Neural cell (in vitro differentiated cells): ENCODE measurements around the gene TFPI. TPM values are rescaled to one million over a fixed set of nuclear protein-coding genes. Genes with fewer than 3 reads are reported as not detected.

Experiments
- H2AFZ ChIP-seq: fragments of 200-600, 300-800 bp; sonication (generic), shearing (Covaris generic); 2 replicates; pipeline ENCODE4 v1.6.0; 2014; ENCODE audit warnings: low read depth, mild to moderate bottlenecking, antibody characterized with exemption, low read length, moderate library complexity
- H3F3A ChIP-seq: fragments of 200-600 bp; shearing (Covaris generic); 2 replicates; pipeline ENCODE4 v1.6.1; 2016; ENCODE audit warnings: mild to moderate bottlenecking, moderate library complexity, mixed read lengths, antibody characterized with exemption, low read length; ENCODE audit not compliant: insufficient read depth, poor library complexity, severe bottlenecking
- H3K27ac ChIP-seq: fragments of 200-600, 300-800 bp; sonication (generic), shearing (Covaris generic); 2 replicates; pipeline ENCODE4 v1.5.1; 2014; ENCODE audit warnings: mild to moderate bottlenecking, low read length, moderate library complexity
- H3K27me3 ChIP-seq: fragments of 300-800, 200-600 bp; sonication (generic), shearing (Covaris generic); 2 replicates; pipeline ENCODE4 v1.6.0; 2014; ENCODE audit warnings: mild to moderate bottlenecking, low read depth, low read length, moderate library complexity; ENCODE audit not compliant: insufficient read depth
- H3K36me3 ChIP-seq: fragments of 300-800, 200-600 bp; sonication (generic), shearing (Covaris generic); 2 replicates; pipeline ENCODE4 v1.5.1; 2014; ENCODE audit warnings: mild to moderate bottlenecking, antibody characterized with exemption, low read length, moderate library complexity; ENCODE audit not compliant: insufficient read depth
- H3K4me2 ChIP-seq: fragments of 300-800, 200-600 bp; sonication (generic), shearing (Covaris generic); 2 replicates; pipeline ENCODE4 v1.6.0; 2014; ENCODE audit warnings: mild to moderate bottlenecking, low read length
- H3K4me3 ChIP-seq: fragments of 300-800, 200-600 bp; sonication (generic), shearing (Covaris generic); 2 replicates; pipeline ENCODE4 v1.5.1; 2014; ENCODE audit warnings: mild to moderate bottlenecking, low read length, moderate library complexity
- H3K79me2 ChIP-seq: fragments of 200-600 bp; shearing (Covaris generic); replicated peaks from 2 replicates; pipeline ENCODE4 v1.6.0; 2014; ENCODE audit warnings: mild to moderate bottlenecking, low read length, moderate library complexity; ENCODE audit not compliant: insufficient read depth
- H3K9ac ChIP-seq: fragments of 300-800, 200-600 bp; sonication (generic), shearing (Covaris generic); 2 replicates; pipeline ENCODE4 v1.6.1; 2016; ENCODE audit warnings: mild to moderate bottlenecking, low read length, mixed read lengths
- H3K9me2 ChIP-seq: fragments of 200-600 bp; shearing (Covaris generic); 2 replicates; pipeline ENCODE4 v1.6.1; 2016; ENCODE audit warnings: mild to moderate bottlenecking, low read length, mixed read lengths; ENCODE audit not compliant: insufficient read depth
- H3K9me3 ChIP-seq: fragments of 200-600, 300-800 bp; sonication (generic), shearing (Covaris generic); 2 replicates; pipeline ENCODE4 v1.6.1; 2016; ENCODE audit warnings: mild to moderate bottlenecking, mixed run types, low read length, moderate library complexity, mixed read lengths
- H4K20me1 ChIP-seq: fragments of 200-600 bp; shearing (Covaris generic); 2 replicates; pipeline ENCODE4 v1.6.1; 2016; ENCODE audit warnings: mild to moderate bottlenecking, mixed run types; ENCODE audit not compliant: insufficient read depth
- CTCF ChIP-seq: fragments of 450-650 bp; IDR thresholded peaks from 2 replicates; pipeline ENCODE4 v1.5.1; 2014; ENCODE audit warnings: antibody characterized with exemption, mild to moderate bottlenecking, moderate library complexity; ENCODE audit not compliant: poor library complexity, severe bottlenecking
- EP300 ChIP-seq: fragments of 450-650 bp; conservative IDR thresholded peaks from 2 replicates; pipeline ENCODE4 v1.6.1; 2014; ENCODE audit warnings: antibody characterized with exemption, mild to moderate bottlenecking, moderate library complexity; ENCODE audit not compliant: poor library complexity, severe bottlenecking
- EZH2 ChIP-seq: fragments of 200-600, 300-800 bp; shearing (Covaris generic), sonication (generic); IDR thresholded peaks from 2 replicates; pipeline ENCODE4 v1.6.1; 2014; ENCODE audit warnings: antibody characterized with exemption, low read length, borderline replicate concordance, mild to moderate bottlenecking; ENCODE audit not compliant: insufficient read depth, poor library complexity, severe bottlenecking
- MXI1 ChIP-seq: fragments of 450-650 bp; conservative IDR thresholded peaks from 2 replicates; pipeline ENCODE4 v1.6.1; 2014; ENCODE audit warnings: antibody characterized with exemption, mild to moderate bottlenecking; ENCODE audit not compliant: poor library complexity, severe bottlenecking
- POLR2AphosphoS5 ChIP-seq: IDR thresholded peaks from 2 replicates; pipeline ENCODE4 v1.6.1; 2012
- RAD21 ChIP-seq: fragments of 450-650 bp; conservative IDR thresholded peaks from 2 replicates; pipeline ENCODE4 v1.6.1; 2014; ENCODE audit warnings: antibody characterized with exemption, mild to moderate bottlenecking, moderate library complexity
- REST ChIP-seq: IDR thresholded peaks from 2 replicates; pipeline ENCODE4 v1.6.1; 2012; ENCODE audit warnings: borderline replicate concordance
- SMC3 ChIP-seq: fragments of 450-650 bp; conservative IDR thresholded peaks from 2 replicates; pipeline ENCODE4 v1.6.1; 2014; ENCODE audit warnings: antibody characterized with exemption, mild to moderate bottlenecking, moderate library complexity; ENCODE audit not compliant: poor library complexity
- TAF1 ChIP-seq: IDR thresholded peaks from 2 replicates; pipeline ENCODE4 v1.6.1; 2012; ENCODE audit warnings: low read depth
- polyA plus RNA-seq: library from polyadenylated mRNA; depleted of rRNA; stranded (reverse); fragments of >200 nt; gene quantifications from 2 replicates; pipeline ENCODE4 v1.2.3, GENCODE V29; 2014

TFPI gene
- polyA plus RNA-seq, 1 donor from 2014 or later, result 0.51 TPM

DNA sequence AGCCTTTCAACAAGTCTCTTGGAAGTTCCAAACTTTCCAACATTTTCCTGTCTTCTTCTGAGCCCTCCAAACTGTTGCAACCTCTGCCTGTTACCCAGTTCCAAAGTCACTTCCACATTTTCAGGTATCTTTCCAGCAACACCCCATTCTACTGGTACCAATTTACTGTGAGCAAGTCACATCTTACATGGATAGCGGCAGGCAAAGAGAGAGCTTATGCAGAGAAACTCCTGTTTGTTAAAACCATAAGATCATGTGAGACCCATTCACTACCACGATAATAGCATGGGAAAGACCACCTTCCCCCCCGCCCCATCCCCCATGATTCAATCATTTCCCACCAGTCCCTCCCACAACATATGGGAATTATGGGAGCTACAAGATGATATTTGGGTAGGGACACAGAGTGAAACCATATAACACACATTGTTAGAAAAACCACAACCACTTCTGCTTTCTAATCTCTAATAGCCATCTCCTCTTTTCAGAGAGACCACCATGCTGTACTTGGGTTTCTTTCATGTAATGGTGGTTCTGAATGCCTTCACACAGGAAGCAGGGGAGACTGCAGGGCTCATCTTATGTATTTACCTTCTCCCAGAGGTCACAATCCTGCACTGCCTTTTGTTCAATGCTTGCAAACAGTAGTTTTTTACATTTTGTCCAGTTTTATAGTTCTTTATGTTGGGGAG, 60.2 kb downstream of the TFPI start:
- no peaks in the 10 kb centered on the region for H3K27me3 ChIP-seq
- H3K9me3 ChIP-seq, result peaks cover 3% of the 10 kb centered on the region
- no peaks in the 10 kb centered on the region for H3F3A ChIP-seq
- H3K27ac ChIP-seq, result no peak overlapping the region
- no peaks in the 10 kb centered on the region for H3K9me2 ChIP-seq
- H3K4me3 ChIP-seq, result no peak overlapping the region
- H3K9ac ChIP-seq, result no peak overlapping the region
- H2AFZ ChIP-seq, result no peak overlapping the region
- no peaks in the 10 kb centered on the region for H3K79me2 ChIP-seq
- no peak for TF ChIP-seq SMC3
- H3K4me2 ChIP-seq, result no peak overlapping the region
- H3K36me3 ChIP-seq, result no peaks in the 10 kb centered on the region
- no peaks in the 10 kb centered on the region for H4K20me1 ChIP-seq

DNA sequence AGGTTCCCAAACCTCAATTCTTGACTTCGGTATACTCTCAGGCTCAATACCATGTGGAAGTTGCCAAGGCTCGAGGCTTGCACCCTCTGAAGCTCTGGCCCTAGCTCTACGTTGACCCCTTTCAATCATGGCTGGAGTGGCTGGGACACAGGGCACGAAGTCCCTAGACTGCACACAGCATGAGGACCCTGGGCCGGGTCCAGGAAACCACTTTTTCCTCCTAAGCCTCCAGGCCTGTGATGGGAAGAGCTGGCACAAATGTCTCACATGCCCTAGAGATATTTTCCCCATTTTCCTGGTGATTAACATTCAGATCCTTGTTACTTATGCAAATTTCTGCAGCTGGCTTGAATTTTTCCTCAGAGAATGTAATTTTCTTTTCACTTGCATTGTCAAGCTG, 61.1 kb downstream of the TFPI start:
- H3K27me3 ChIP-seq, result no peaks in the 10 kb centered on the region
- H3K36me3 ChIP-seq, result no peaks in the 10 kb centered on the region
- no peaks in the 10 kb centered on the region for H3F3A ChIP-seq
- H3K4me3 ChIP-seq, result no peak overlapping the region
- TF ChIP-seq MXI1 (no peak), SMC3 (no peak), REST (no peak), POLR2AphosphoS5 (no peak), CTCF (no peak), EP300 (no peak), RAD21 (no peak)
- no peak overlapping the region for H2AFZ ChIP-seq
- H3K9ac ChIP-seq, result no peak overlapping the region
- H3K9me3 ChIP-seq, result peaks cover 3% of the 10 kb centered on the region
- H3K4me2 ChIP-seq, result no peak overlapping the region
- H3K79me2 ChIP-seq, result no peaks in the 10 kb centered on the region
- no peaks in the 10 kb centered on the region for H4K20me1 ChIP-seq
- H3K9me2 ChIP-seq, result no peaks in the 10 kb centered on the region
- no peak overlapping the region for H3K27ac ChIP-seq

DNA sequence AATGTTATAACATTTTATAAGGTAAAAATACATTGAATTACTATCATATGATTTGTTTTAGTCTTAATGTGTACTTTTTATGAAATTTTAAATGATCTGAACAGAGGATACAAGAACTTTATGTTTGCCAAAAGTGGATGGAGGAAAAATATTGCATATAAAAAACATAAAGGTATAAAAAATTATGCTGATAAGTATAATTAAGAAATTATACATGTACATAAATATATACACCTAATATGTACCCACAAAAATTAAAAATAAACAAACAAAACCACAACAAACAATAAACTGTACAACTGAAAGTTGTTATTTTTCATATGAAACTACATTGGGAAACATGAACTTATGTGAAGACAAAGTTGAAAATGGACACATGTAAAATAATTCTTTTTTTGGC, 68.0 kb downstream of the TFPI start:
- no peak overlapping the region for H3K4me3 ChIP-seq
- no peaks in the 10 kb centered on the region for H3K36me3 ChIP-seq
- TF ChIP-seq MXI1 (no peak), TAF1 (no peak), POLR2AphosphoS5 (no peak), RAD21 (no peak), REST (no peak), CTCF (no peak), EP300 (no peak), SMC3 (no peak), EZH2 (no peak)
- no peak overlapping the region for H3K27ac ChIP-seq
- no peaks in the 10 kb centered on the region for H3K9me2 ChIP-seq
- no peaks in the 10 kb centered on the region for H4K20me1 ChIP-seq
- no peak overlapping the region for H2AFZ ChIP-seq
- no peak overlapping the region for H3K9ac ChIP-seq
- no peaks in the 10 kb centered on the region for H3K79me2 ChIP-seq
- H3K9me3 ChIP-seq, result no peaks in the 10 kb centered on the region
- no peak overlapping the region for H3K4me2 ChIP-seq
- H3K27me3 ChIP-seq, result no peaks in the 10 kb centered on the region
- H3F3A ChIP-seq, result no peaks in the 10 kb centered on the region
